ENCODE data around the gene RPH3AL. TPM values are rescaled to one million over a fixed set of nuclear protein-coding genes. Genes with fewer than 3 reads are reported as not detected.

Gene RPH3AL
- total and polyA plus RNA-seq, 10 of the 15 experiments (the other 5 are each of a cell fraction or from before 2014, with no cell fraction given) = 0.04 to 1.2 (median 0.47) TPM; not detected in 2

DNA sequence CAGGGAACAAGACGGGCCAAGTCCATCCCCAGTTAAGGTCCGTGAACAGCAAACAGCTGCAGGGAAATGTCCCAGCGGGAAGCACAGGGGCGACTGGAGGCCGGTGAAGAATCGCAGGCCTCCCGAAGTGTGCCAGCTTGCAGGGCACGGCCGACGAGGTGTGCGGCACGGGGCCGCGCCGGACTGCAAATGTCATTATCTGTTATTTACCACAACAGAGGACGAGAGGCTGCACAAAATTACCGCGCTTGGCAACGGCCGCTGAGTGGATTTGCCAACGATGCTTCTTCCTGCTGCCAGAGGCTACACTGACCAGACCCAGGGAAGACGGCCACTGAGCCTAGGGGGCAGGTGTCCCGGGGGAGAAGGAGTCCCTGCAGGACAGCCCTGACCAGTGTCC is 53.1 kb downstream of the RPH3AL start:
- H3K27me3 ChIP-seq (replicated peaks in 1 of 2; ENCODE audit: control insufficient read depth in 2 of 2, insufficient read depth in 2 of 2, low read length in 1 of 2) = no peaks in the 10 kb centered on the region
- no peaks in the 10 kb centered on the region for H4K20me1 ChIP-seq (ENCODE audit: control insufficient read depth, insufficient read depth)
- no peak for FAIRE-seq
- H3K4me1 ChIP-seq (ENCODE audit: control insufficient read depth, insufficient read depth, low read length) = no peaks in the 10 kb centered on the region
- H2AFZ ChIP-seq (ENCODE audit: control insufficient read depth, low read depth, low read length) = no peak overlapping the region
- BruUV-seq (replicated peaks) = no TSS peak
- no peaks in the 10 kb centered on the region for H3K36me3 ChIP-seq (ENCODE audit: control insufficient read depth in 2 of 2, insufficient read depth in 2 of 2, low read length in 1 of 2)
- no peak for ATAC-seq
- no peak for TF ChIP-seq POLR2AphosphoS5 (IDR thresholded peaks at IDR 0.05; ENCODE audit: low read length)
- no peak for TF ChIP-seq PBX3 (IDR thresholded peaks at IDR 0.05; ENCODE audit: insufficient replicate concordance, low read depth, low read length)
- TF ChIP-seq JUNB (IDR thresholded peaks at IDR 0.05) = no peak
- TF ChIP-seq CBX3 (IDR thresholded peaks at IDR 0.05; ENCODE audit: borderline replicate concordance, low read depth) = no peak
- TF ChIP-seq CHD2 (IDR thresholded peaks at IDR 0.05; ENCODE audit: borderline replicate concordance, low read depth, low read length) = no peak
- no peak for TF ChIP-seq ZSCAN29 (IDR thresholded peaks at IDR 0.05)
- no peak for TF ChIP-seq BMI1 (IDR thresholded peaks at IDR 0.05; ENCODE audit: borderline replicate concordance)
- TF ChIP-seq E2F8 (IDR thresholded peaks at IDR 0.05; ENCODE audit: low read depth, partially characterized antibody) = no peak
- TF ChIP-seq IRF3 (IDR thresholded peaks at IDR 0.05) = no peak
- no peak for TF ChIP-seq MLLT1 (IDR thresholded peaks at IDR 0.05)
- no peak for TF ChIP-seq NFXL1 (IDR thresholded peaks at IDR 0.05; ENCODE audit: borderline replicate concordance)
- TF ChIP-seq, protein P1, sequence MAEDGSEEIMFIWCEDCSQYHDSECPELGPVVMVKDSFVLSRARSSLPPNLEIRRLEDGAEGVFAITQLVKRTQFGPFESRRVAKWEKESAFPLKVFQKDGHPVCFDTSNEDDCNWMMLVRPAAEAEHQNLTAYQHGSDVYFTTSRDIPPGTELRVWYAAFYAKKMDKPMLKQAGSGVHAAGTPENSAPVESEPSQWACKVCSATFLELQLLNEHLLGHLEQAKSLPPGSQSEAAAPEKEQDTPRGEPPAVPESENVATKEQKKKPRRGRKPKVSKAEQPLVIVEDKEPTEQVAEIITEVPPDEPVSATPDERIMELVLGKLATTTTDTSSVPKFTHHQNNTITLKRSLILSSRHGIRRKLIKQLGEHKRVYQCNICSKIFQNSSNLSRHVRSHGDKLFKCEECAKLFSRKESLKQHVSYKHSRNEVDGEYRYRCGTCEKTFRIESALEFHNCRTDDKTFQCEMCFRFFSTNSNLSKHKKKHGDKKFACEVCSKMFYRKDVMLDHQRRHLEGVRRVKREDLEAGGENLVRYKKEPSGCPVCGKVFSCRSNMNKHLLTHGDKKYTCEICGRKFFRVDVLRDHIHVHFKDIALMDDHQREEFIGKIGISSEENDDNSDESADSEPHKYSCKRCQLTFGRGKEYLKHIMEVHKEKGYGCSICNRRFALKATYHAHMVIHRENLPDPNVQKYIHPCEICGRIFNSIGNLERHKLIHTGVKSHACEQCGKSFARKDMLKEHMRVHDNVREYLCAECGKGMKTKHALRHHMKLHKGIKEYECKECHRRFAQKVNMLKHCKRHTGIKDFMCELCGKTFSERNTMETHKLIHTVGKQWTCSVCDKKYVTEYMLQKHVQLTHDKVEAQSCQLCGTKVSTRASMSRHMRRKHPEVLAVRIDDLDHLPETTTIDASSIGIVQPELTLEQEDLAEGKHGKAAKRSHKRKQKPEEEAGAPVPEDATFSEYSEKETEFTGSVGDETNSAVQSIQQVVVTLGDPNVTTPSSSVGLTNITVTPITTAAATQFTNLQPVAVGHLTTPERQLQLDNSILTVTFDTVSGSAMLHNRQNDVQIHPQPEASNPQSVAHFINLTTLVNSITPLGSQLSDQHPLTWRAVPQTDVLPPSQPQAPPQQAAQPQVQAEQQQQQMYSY (CRISPR knock-in tag; IDR thresholded peaks at IDR 0.05) = no peak
- TF ChIP-seq YBX1 (IDR thresholded peaks at IDR 0.05) = no peak
- CTCF ChIA-PET = interaction anchor here (1.2 kb wide), 1 partner anchor 134 kb away, joined by 3 read pairs; no protein-coding TSS in a partner anchor
- no peaks in the 10 kb centered on the region for H3K9me3 ChIP-seq (replicated peaks; ENCODE audit: control insufficient read depth, insufficient read depth, low read length)
- H3K4me2 ChIP-seq (ENCODE audit: control insufficient read depth, insufficient read depth) = no peak overlapping the region
- no peaks in the 10 kb centered on the region for H3K79me2 ChIP-seq (ENCODE audit: control insufficient read depth, insufficient read depth, low read length)
- no peak overlapping the region for H3K4me3 ChIP-seq
- intact Hi-C loops (cut with micrococcal nuclease; ENCODE audit: unreplicated experiment) (no loop called here), in situ Hi-C loops (cut with MboI) (no loop called here)
- no peak overlapping the region for H3K9ac ChIP-seq (ENCODE audit: control insufficient read depth, insufficient read depth, low read length)
- RAD21 ChIA-PET (ENCODE audit: unreplicated experiment) = no interaction called here
- no peak for DNase-seq (ENCODE audit: low read depth, low spot score)
- SMC1A ChIA-PET (ENCODE audit: uncharacterized antibody, unreplicated experiment) = no interaction called here
- WGBS (ENCODE audit: insufficient coverage, insufficient replicate concordance, low lambda C conversion rate, missing lambda C conversion rate) = 62% methylated on average over 23 of the region's 23 CpGs
- POLR2A ChIA-PET = no interaction called here
- no peak overlapping the region for H3K27ac ChIP-seq (ENCODE audit: control insufficient read depth, insufficient read depth)
